GM18511 (cell line): ENCODE results near the gene ZNF813.
"Not testable (repeated sequence)": the region's sequence is repeated elsewhere in the genome, so short reads cannot be mapped to it uniquely, and the experiment has no call there.

Source experiments
- ATAC-seq: cut with Tn5 transposase; IDR thresholded peaks from one replicate; pipeline ENCODE4 v1.9.1; 2021; ENCODE audit warnings: mild to moderate bottlenecking, moderate library complexity; ENCODE audit not compliant: unreplicated experiment

The ZNF813 gene

DNA sequence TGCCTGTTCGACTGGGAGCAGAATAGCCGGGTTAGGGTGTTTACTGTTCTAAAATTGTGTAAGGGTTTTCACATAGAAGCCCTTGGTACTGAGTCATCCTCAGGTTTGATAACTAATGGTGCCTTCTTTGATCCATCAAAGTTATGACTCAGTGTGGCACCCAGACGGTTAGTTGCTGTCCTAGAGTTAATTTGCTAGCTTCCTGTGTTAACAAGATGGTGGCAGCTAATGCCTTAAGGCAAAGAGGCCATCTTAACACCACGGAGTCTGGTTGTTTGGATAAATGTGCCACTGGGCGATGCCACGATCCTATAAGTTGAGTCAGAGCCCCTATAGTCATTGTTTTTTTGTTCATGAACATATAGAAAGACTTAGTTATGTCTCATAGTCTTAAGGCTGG is 7.9 kb downstream of the ZNF813 start:
- ATAC-seq, result not testable (repeated sequence)

DNA sequence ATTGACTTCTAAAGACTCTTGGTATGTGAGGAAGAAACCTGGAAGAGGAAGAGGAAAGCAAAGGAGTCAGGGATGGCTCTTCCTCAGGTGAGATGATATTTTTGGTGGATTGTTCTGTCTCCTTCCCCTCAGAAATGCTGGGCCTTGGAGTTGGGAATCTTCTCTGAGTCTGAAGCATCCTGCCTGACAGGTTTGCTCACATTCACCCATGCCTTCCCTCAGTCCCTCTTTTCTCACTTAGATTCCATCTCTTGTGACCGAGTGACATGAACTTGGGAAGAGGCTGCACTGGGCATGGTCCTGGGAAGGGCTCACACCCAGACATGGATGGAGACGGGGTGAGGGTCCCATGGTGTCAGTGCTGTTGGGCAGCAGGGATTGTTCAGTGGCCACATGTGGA is 16.2 kb downstream of the ZNF813 start:
- ATAC-seq, result not testable (repeated sequence)

DNA sequence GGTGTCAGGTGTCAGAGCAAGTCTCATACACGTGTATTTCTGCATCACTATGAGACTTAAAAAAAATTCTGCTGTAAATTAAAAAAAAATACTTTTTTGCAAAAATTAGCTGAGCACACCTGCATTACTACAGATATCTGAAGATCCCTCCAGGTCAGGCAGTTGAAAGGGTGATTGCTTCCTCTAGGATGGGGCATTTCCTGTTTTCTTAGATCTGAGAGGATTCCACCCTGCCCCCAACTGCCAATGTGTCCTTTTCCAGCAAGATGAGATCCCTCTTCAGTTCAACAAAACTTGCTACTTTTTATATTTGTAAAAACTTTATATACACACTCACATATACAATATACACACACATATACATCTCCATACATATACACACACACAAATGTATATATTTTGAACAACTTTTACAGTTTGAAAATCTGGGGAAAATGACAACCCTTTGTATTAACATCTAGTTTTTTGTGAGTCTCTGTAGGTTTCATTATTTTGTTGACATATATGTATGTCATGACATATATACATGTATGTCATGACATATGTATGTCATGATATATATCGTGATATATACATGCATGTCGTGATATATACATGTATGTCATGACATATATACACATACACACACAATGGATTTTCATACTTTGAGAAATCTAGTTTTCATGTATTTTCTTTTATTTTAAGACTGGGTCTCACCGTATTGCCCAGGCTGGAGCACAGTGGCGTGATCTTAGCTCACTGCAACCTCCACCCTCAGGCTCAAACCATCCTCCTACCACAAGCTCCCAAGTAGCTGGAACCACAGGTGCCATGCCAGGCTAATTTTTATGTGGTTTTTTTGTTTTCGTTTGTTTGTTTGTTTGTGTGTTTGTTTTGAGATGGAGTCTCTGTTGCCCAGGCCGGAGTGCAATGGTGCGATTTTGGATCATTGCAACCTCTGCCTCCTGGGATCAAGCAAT is 17.8 kb downstream of the ZNF813 start:
- no peak for ATAC-seq

DNA sequence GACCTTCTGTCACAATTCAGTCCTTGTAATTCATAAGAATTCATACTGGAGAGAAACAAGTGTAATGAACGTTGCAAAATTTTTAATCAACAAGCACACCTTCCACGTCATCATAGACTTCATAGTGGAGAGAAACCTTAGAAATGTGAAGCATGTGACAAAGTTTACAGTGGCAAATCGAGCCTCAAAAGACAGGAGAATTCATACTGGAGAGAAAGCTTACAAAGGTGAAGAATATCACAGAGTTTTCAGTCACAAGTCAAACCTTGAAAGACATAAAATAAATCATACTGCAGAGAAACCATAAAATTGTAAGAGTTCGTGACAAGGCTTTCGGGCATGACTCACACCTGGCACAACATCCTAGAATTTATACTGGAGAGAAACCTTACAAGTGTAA is 24.6 kb downstream of the ZNF813 start:
- ATAC-seq, result no peak

DNA sequence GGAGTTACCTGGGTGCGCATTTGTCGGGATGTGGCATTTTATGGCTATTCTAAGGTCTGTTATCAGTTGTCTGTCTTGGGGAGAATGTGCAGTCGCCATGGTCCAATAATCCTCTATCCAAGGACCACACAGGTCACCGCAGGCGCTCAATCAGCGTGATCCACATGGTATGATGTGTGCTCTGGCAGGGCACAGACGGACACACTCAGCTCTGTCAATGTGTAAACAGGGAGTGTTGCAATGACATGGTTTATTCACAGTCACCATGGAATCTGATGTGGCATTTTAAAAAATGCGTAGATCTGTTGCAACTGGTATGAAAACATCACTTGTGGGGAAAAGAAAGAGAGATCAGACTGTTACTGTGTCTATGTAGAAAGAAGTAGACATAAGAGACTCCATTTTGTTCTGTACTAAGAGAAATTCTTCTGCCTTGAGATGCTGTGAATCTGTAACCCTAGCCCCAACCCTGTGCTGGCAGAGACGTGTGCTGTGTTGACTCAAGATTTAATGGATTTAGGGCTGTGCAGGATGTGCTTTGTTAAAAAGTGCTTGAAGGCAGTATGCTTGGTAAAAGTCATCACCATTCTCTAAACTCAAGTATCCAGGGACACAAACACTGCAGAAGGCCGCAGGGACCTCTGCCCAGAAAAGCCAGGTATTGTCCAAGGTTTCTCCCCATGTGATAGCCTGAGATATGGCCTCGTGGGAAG is 29.9 kb downstream of the ZNF813 start:
- ATAC-seq, result not testable (repeated sequence)

DNA sequence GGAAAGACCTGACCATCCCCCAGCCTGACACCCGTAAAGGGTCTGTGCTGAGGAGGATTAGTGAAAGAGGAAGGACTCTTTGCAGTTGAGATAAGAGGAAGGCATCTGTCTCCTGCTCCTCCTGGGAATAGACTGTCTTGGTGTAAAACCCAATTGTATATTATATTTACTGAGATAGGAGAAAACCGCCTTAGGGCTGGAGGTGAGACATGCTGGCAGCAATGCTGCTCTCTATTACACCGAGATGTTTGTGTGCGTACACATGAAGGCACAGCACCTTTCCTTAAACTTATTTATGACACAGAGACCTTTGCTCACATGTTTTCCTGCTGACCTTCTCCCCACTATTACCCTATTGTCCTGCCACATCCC is 30.5 kb downstream of the ZNF813 start:
- not testable (repeated sequence) for ATAC-seq

DNA sequence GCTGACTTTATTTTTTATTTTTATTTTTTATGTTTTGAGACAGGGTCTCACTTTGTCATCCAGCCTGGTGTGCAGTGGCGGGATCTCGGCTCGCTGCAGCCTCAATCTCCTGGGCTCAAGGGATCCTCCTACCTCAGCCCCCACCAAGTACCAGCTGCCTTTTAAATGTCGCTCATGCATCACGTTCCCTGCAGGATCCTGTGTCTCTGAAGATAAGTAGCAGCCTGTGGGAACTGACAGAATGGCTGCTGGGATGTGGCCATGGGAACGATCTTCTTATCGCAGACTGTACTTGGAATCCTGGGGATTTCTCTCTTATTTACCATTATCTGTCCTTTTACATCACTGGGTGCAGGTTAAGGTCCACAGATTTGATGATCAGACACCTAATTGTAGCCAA is 35.6 kb downstream of the ZNF813 start:
- ATAC-seq, result not testable (repeated sequence)

DNA sequence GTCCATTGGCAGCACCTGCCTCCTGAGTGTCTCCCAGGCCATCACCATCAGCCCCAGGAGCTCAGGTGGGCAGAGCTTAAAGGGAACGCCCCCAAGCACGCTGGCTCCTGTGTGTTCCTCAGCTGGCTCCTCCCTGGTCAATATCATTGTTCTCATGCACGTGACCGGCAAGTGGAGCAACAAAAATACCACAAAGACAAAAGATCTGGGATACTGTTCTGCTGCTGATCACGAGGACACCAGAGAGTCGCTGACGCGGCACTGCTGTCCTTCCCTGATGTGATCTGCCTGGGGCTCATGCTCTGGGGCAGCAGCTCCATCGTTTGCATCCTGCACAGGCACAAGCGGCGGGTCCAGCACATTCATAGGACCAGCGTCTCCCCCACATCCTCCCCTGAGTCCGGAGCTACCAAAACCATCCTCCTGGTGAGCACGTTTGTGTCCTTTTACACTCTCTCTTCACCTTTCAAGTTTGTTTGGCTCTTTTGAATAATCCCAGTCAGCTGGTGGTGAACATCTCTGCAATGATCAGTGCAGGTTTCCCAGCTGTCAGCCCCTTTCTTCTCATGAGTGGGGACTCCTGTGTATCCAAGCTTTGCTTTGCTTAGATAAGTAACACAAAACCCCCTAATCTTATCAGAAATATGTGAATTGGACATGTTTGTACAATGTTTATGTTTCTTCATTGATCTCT is 36.3 kb downstream of the ZNF813 start:
- not testable (repeated sequence) for ATAC-seq

DNA sequence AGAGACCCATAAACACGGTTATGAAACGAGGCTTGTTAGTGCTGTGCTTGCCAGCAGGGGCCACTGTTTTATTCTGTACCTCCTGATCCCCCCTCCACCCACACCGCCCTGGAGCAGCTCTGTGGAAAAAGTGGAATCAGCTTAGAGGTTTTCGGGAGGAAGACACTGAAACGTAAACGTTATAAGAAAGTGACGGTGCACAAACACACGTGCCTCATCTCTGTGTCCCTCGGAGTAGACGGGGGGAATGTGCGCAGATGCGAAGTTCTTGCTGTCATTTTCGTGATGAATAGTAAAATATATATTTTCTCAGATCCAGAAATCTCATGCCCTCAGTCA is 36.8 kb downstream of the ZNF813 start:
- ATAC-seq, result not testable (repeated sequence)

DNA sequence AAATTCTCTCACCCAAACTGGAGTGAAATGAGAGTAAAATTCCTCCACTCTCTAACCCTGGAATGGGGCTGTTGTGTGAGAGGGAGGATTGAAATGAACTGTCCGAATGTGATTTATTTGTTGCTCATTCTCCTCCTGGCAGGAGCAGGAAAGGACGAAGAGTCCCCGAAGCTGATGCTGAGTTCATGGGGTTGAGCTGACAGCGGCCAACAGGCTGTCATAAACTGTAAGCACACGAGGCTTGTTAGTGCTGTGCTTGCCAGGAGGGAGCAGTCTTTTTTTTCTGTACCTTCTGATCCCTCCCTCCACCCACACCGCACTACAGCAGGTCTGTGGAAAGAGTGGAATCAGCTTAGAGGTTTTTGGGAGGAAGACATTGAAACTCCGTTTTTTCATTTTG is 37.4 kb downstream of the ZNF813 start:
- no peak for ATAC-seq

DNA sequence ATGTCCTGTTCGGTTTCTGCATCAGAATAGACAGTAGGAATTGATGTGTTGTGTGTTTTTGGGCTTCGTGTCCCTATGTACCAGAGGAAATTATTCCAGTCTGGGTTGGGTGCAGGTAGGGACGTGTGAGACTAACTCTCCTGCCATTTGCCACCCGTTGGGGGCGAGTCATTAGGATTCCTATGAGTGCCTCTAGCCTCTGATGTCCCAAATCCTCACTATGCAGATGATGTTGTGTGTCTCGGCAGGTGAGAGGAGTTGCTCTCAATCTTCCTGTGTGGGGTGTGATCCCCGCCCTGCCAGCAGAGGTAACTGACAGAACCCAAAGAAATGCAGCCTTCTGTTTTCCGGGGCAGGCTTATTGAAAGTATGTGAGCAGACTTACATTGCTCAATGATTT is 39.2 kb downstream of the ZNF813 start:
- no peak for ATAC-seq

DNA sequence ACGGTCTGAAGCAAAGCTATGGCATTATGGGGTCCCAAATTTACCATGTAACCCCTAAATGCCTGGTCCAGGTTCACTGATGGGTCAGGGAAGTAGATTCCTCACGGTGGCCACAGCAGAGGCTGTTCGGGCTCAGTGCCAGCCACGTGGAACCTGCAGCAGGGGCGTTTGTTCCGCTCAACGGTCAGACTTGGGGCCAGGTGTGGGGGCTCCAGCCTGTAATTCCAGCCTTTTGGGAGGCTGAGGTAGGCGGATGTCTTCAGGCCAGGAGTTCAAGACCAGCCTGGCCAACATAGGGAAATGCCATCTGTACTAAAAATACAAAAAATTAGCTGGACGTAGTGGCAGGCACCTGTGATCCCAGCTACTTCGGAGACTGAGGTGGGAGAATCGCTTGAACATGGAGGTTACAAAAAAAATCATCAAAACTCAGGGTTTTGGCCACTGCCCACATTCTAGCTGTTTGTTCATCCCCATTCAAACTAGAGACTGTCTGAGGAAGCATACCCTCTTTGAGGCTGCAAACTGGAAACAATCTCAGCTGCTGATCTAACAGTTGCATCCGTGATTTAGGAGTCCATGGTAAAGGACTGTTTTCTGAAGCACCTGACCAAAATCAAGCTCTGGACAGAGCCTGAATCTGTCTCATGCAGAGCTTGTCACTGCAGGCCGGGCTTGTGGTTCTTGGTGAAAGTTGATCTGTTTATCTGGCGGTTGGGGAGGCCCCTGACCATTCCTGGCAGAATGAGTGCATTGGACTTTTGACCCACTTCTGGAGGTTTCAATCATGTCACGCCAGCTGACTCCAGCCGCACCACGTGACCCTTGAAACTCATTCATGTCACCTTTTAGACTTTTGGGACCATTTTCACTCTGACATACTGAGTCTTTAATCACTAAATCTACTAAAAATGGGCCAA is 40.2 kb downstream of the ZNF813 start:
- no peak for ATAC-seq

DNA sequence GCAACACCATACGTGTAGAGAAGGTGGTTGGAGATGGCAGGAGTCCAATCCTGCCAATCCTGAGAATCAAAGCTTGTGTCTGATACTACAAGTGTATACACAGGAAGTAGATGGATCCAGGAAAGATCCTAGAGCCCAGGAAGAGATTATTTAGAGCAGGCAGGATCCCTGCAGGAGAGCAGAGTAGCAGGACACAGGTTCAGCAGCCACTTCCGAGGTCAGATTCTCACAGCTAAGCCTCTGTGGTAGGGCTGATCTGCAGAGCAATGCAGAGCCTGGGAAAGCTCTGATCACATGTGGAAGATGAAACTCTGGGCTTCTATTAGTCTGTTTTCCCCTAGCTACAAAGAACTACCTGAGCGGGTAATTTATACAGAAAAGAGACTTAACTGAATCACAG is 41.9 kb downstream of the ZNF813 start:
- no peak for ATAC-seq

DNA sequence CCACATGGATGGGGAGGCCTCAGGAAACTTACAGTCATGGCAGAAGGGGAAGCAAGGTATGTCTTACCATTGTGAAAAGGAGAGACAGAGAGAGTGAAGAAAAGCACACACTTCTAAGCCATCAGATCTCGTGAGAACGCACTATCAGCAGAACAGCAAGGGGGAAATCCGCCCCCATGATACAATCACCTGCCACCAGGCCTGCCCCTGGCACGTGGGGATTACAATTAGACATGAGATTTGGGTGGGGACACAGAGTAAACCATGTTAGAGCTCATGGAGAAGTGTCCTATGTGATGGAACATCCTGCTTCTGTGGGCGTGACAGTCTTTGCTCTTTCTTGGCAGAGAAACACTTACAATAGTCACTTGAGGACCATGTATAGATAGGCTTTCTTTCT is 42.3 kb downstream of the ZNF813 start:
- ATAC-seq, result no peak

DNA sequence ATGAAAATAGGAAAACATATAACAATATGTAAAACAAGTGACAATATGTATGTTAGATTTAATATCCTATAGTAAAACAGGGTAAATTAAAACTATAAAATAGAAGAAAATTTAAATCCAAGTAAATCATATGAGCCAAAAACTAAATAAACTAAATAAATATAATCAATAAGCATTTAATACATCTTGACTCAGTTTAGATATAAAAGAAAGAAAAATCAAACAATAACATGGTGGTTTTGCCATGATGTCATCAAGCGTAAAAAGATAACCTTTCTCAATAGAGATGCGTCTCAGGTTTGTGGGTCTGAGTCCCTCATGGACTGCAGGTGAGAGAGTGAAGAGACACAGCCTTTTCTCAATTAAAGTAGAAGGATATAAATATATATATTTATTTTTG is 43.8 kb downstream of the ZNF813 start:
- no peak for ATAC-seq

DNA sequence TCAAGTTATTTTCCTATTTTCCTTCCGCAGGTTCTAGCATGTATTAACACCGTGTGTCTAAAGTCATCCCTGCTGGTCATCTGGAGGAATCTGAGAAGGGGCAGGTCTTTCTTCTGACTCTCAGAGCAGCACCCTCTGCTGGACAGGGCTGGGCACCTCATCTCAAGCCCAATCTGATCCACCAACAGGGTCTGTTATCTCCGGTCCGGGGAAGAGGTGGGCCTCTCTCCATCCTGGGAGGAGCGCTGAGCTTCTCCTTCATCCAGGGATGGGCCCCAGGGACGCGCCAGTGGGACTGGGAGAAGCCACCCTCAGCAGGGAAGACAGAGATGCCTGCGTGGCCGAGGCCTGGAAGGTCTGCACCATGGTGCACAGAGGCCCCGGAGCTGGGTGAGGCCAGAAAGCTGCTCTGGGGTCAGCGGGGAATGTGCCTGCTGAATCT is 44.4 kb downstream of the ZNF813 start:
- ATAC-seq, result no peak

DNA sequence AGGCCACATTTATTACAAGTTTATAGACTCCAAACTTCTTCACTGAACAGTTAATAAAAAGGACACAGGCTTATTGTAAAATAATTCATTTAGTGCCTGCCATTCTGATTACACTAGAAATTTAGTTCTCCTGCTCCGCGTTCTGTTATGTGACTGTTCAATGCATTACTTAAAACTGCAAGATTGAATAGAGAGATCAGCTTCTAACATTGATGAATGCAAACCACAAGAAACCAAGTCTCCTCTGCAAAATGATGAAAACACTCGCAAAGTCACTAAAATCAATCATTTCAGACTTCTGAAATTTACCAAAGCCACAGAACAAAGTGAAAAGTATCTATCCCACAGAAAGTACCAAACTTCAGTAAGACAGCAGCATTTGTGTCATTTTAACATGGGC is 47.5 kb downstream of the ZNF813 start:
- ATAC-seq, result not testable (repeated sequence)

DNA sequence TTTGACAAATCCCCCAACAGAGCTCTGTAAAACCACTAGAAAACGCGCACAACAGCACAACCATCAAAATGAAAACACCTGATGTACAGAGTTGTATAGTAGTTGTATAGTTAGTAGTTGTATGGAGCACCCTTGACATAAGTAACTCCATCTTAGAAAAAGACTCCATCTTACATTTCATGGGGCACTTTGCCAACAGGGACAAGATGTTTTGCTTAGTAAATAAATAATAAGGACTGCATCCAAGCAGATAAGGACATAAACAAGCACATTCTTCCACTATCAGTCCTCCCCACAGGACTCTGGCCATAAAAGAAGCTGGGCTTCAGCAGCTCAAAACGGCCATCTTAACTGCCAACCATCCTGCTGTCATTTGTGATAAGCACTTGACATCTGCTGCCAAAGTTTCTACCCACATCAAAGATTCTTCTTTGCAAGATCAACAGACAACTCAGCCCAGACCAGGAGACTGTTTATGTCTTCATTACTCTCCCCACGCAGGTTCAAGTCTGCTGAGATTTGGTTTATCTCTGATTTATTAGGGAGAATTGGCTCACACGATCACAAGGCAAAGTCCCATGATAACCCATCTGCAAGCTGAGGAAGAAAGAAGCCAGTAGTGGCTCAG is 49.7 kb downstream of the ZNF813 start:
- no peak for ATAC-seq

DNA sequence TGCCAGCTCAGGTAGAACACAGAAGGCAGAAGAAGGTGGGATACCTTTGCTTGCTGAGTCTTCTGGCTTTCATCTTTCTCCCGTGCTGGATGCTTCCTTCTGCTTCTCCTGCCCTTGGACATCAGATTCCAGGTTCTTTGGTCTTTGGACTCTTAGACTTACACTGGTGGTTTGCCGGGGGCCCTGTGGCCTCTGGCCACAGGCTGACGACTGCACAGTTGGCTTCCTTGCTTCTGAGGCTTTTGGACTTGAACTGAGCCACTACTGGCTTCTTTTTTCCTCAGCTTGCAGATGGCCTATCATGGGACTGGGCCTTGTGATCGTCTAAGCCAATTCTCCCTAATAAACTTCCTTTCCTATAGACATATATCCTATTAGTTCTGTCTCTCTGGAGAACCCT is 50.6 kb downstream of the ZNF813 start:
- no peak for ATAC-seq

DNA sequence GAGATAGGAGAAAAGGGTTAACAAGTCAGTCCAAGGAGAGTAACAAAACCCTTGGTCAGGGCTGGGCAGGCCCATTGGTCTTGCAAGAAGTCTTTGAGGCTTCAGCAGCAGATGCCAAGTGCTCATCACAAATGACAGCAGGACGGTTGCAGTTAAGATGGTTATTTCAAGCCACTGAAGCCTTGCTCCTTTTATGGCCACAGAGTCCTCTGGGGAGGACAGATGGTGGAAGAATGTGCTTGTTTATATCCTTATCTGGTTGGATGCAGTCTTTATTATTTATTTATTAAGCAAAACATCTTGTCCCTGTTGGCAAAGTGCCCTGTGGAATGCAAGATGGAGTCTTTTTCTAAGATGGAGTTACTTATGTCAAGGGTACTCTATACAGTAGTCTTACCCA is 51.2 kb downstream of the ZNF813 start:
- no peak for ATAC-seq
